HG02623 (cell line): ENCODE results near the gene REN.

Source experiments
- ATAC-seq: cut with Tn5 transposase; IDR thresholded peaks from one replicate; pipeline ENCODE4 v1.9.1; 2021; ENCODE audit warnings: moderate library complexity; ENCODE audit not compliant: unreplicated experiment

The REN gene

GRCh38 chr1:204110894-204111633 is 55.1 kb downstream of the REN start:
- ATAC-seq, result no peak

- ATAC-seq, result no peak
These were observed 57.6 kb downstream of the REN start for GRCh38 chr1:204108312-204109141.

- no peak for ATAC-seq
These were observed 58.2 kb downstream of the REN start for GRCh38 chr1:204107892-204108291.

- no peak for ATAC-seq
These were observed 59.3 kb downstream of the REN start for GRCh38 chr1:204106825-204107224.

- no peak for ATAC-seq
These were observed 61.0 kb downstream of the REN start for GRCh38 chr1:204105131-204105515.
